HUES64 (cell line): ENCODE measurements around the gene SMYD2.

Experiments
- H3K27ac ChIP-seq: 2 replicates; pipeline ENCODE4 v1.7.0; 2013; ENCODE audit warnings: low read depth, low read length, inconsistent platforms
- H3K27me3 ChIP-seq: 2 replicates; pipeline ENCODE4 v1.6.1; 2013; ENCODE audit warnings: mild to moderate bottlenecking, low read length; ENCODE audit not compliant: insufficient read depth
- H3K36me3 ChIP-seq: 2 replicates; pipeline ENCODE4 v1.6.1; 2013; ENCODE audit warnings: mild to moderate bottlenecking, low read length; ENCODE audit not compliant: insufficient read depth
- H3K4me1 ChIP-seq: 2 replicates; pipeline ENCODE4 v1.6.1; 2013; ENCODE audit warnings: mild to moderate bottlenecking, low read length, moderate library complexity; ENCODE audit not compliant: insufficient read depth
- H3K4me3 ChIP-seq: 2 replicates; pipeline ENCODE4 v1.5.1; 2013; ENCODE audit warnings: mild to moderate bottlenecking, low read length, moderate library complexity
- H3K9ac ChIP-seq: 2 replicates; pipeline ENCODE4 v1.6.1; 2013; ENCODE audit warnings: mild to moderate bottlenecking, low read depth, low read length
- H3K9me3 ChIP-seq: 2 replicates; pipeline ENCODE4 v1.6.1; 2013; ENCODE audit warnings: low read depth, low read length; ENCODE audit not compliant: insufficient read depth
- WGBS: fragments of 150-250, 120-280 bp; methylation state at CpG from one replicate; pipeline ENCODE4 v1.1.7; 2013; ENCODE audit warnings: missing lambda C conversion rate; 5-methylcytosine and 5-hydroxymethylcytosine counted together

SMYD2 gene

DNA sequence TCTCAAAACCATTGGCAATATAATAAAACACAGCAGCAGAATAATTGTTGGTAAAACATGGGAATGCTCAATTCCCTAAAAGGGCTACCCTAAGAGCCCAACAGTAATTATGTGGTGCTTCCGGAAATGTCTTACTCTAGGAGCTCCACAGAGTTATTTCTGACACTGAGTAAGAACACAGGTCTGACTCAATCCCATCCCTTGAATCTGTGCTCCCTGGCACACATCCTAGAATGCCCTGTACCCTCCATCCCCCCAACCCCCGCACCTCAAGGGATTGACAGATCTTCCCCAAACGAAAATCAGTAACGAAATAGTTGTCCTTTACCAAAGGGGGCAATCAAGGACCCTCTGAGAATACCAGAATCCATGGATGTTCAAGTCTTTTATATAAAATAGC lies 71.9 kb downstream of the SMYD2 start:
- Histone ChIP-seq H3K36me3 (peaks cover 69% of the 10 kb centered on the region), H3K27ac (no peak overlapping the region)
- WGBS = 93% methylated on average over 4 of the region's 4 CpGs

DNA sequence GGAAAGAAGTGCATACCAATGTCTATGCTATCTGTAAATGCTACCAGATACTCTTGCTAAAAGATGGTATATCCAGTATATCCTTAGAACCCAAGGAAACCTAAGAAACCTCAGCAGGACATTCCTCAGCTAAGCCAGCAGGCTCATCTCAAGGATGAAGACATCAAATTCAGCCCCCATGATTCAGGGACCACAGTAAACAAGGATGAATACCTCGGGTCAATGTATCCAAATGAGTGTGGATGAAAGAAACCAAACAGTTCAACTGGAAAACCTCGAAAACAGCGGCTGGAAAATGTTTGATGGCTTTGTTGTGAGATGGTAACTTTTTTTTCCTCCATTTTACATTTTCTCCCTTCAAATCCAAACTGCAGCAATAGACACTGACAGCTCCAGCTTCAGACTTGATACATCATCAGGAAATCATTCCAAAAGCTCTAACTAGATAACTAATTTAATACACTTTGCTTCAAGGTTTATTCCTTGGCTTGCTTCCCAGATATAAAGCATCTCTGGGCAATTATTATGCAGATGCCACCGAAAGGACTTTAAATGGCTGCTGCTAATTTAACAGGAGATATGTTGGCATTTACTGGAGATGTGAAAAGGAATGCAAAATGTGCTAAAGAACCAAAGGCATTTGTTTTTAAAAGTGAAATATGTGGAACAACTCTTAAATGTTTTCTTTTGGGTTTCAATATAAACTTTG lies 73.6 kb downstream of the SMYD2 start:
- WGBS = 86% methylated on average over 4 of the region's 4 CpGs
- Histone ChIP-seq H3K27ac (no peak overlapping the region), H3K4me1 (peaks cover 18% of the 10 kb centered on the region), H3K4me3 (no peak overlapping the region), H3K9ac (no peak overlapping the region), H3K9me3 (no peaks in the 10 kb centered on the region), H3K36me3 (peaks cover 74% of the 10 kb centered on the region), H3K27me3 (no peaks in the 10 kb centered on the region)

More for the DNA sequence above, 71.9 kb downstream of the SMYD2 start:
- H3K27me3 ChIP-seq = no peaks in the 10 kb centered on the region
- H3K9me3 ChIP-seq = no peaks in the 10 kb centered on the region
- H3K4me3 ChIP-seq = no peak overlapping the region
- H3K9ac ChIP-seq = no peak overlapping the region
- H3K4me1 ChIP-seq = peaks cover 24% of the 10 kb centered on the region

DNA sequence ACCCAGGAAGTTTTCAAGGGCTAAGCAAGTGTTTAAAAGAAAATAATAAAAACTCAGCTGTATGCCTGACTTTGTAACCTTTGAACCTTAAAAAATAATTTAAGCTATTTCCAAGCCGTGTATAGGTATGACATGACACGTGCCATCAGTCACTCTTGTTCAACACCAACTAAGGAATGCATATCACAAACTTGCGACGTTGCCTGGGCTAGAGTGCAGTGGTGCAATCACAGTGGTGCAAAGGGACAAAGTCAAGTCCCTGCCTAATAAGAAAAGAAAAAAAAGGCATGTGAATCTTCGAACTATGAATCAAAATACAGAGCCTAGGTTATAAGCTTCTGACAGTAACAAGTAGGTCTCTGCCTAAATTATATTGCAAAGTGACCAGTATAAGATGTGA lies 79.2 kb downstream of the SMYD2 start:
- H3K9me3 ChIP-seq = no peaks in the 10 kb centered on the region
- 98% methylated on average over 5 of the region's 5 CpGs for WGBS
- H3K27ac ChIP-seq = no peak overlapping the region
- H3K27me3 ChIP-seq = no peaks in the 10 kb centered on the region
- H3K4me3 ChIP-seq = no peak overlapping the region
- peaks cover 95% of the 10 kb centered on the region for H3K36me3 ChIP-seq
- H3K4me1 ChIP-seq = peaks cover 3% of the 10 kb centered on the region; the same call in 1 of the 2 replicates
- no peak overlapping the region for H3K9ac ChIP-seq

DNA sequence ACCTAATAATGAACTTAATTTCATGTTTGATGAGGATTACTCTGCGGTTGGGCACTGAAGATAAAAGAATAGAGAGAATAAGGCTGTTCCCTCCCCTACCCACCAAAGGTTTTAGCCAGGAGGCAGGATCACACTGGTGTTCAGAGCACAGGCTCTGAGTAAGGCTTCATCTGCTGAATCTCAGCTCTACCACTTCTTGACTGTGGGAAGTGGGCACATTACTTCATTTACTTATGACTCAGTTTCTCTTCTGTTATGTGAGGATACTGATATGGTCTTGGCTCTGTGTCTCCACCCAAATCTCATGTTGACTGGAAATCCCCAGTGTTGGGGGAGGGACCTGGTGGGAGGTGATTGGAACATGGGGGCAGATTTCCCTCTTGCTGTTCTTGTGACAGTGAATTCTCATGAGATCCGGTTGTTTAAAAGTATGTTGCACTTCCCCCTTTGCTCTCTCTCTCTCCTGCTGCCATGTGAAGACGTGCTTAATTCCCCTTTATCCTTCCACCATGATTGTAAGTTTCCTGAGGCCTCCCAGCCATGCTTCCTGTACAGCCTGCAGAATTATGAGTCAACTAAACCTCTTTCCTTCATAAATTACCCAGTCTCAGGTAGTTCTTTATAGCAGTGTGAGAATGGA lies 79.7 kb downstream of the SMYD2 start:
- H3K27me3 ChIP-seq = no peaks in the 10 kb centered on the region
- H3K4me3 ChIP-seq = no peak overlapping the region
- peaks cover 95% of the 10 kb centered on the region for H3K36me3 ChIP-seq
- H3K9me3 ChIP-seq = no peaks in the 10 kb centered on the region
- 90% methylated on average over 2 of the region's 3 CpGs for WGBS
- no peak overlapping the region for H3K27ac ChIP-seq
- H3K9ac ChIP-seq = no peak overlapping the region
- H3K4me1 ChIP-seq = no peaks in the 10 kb centered on the region

DNA sequence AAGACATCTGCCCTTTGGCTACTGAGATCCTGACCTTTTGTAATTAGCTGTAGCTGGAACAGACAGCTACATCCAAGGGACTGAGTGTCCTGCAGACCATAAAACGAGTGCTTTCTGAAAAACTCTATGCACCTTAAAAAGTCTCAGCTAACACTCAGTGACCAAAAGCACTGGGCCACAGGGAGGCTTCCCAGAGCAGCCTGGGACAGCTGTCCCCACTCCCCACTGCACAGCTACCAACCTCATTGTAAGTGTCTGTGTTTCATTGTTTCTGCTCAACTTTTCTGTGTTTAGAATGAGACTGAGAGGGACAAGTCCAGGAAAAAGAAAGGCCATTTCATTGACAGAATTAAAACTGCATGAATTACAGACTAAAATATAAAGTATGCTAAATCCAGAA lies 80.7 kb downstream of the SMYD2 start:
- H3K4me3 ChIP-seq = no peak overlapping the region
- H3K27me3 ChIP-seq = no peaks in the 10 kb centered on the region
- 90% methylated on average over 1 of the region's 1 CpG for WGBS
- no peaks in the 10 kb centered on the region for H3K9me3 ChIP-seq
- H3K36me3 ChIP-seq = peaks cover 85% of the 10 kb centered on the region
- H3K9ac ChIP-seq = no peak overlapping the region
- no peak overlapping the region for H3K27ac ChIP-seq
- H3K4me1 ChIP-seq = no peaks in the 10 kb centered on the region

DNA sequence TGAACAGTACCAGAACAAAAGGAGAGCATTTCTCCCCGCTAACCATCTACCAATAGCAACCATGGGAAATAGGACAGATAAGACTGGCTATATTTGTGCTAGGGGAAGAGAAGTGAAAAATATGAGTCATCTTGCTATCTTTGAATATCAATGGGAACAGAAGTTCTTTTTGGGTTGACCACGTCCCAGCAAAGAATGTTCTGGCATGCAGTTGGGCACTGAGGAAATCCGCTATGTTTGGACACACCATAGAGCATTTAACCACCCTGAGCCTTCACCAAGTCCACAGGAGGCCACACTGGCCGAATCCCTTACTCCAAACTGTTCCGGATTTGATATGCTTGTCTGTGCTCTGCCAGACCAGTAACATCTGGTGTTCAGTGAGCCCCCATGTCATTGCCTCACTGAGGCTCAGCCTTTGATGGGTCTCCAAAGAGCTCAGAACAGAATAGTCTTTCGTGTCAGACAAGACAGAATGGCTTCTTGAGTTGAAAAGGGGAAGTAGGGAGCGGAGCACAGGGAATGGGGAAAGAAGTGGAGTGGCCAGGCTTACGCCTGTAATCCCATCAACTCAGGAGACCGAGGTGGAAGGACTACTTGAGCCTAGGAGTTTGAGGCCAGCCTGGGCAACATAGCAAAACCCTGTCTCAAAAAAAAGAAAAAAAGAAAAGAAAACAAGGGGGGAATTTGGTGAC lies 81.4 kb downstream of the SMYD2 start:
- Histone ChIP-seq H3K27ac (no peak overlapping the region), H3K9ac (no peak overlapping the region), H3K27me3 (no peaks in the 10 kb centered on the region), H3K36me3 (peaks cover 82% of the 10 kb centered on the region), H3K9me3 (no peaks in the 10 kb centered on the region), H3K4me1 (no peaks in the 10 kb centered on the region), H3K4me3 (no peak overlapping the region)
- 90% methylated on average over 9 of the region's 9 CpGs for WGBS

DNA sequence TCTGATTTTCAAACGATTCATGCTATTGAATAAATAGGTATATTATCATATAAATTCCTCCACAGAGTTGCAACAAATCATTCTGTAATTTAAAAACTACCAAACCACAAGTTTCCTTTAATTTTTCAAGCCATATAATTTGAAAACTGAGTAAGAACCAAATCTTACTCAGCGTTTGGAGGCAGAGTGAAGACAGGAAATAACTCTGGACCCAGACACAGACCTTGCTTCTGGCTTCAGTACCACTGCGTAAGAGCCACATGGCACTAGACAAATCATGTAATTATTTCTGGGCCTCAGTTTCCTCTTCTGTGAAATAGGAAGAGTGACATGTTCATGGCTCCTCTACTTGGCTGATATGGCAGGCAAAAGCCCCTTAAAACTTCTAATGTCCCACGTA lies 82.4 kb downstream of the SMYD2 start:
- 79% methylated on average over 3 of the region's 4 CpGs for WGBS
- Histone ChIP-seq H3K4me3 (no peak overlapping the region), H3K9ac (no peak overlapping the region), H3K9me3 (no peaks in the 10 kb centered on the region), H3K36me3 (peaks cover 80% of the 10 kb centered on the region), H3K27ac (no peak overlapping the region), H3K4me1 (no peaks in the 10 kb centered on the region), H3K27me3 (no peaks in the 10 kb centered on the region)

DNA sequence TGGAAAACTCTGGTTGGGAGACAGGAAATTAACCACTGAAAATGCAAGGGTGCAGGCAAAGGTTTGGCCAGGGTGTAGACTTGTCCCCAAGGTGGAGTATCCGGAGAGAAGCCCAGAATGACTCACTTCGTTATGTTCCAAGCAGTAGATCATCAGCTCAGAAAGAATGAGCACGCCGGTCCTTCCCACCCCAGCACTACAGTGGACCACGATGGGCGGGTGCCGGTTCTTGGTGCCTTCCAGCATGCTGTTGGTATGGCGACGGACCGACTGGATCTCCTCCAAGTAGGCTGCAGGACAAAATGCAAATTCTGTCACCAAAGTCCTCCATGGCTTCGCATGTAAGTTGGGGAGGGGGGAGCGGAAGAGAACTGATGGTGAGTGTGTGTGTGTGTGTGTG lies 83.4 kb downstream of the SMYD2 start:
- H3K4me3 ChIP-seq = no peak overlapping the region
- peaks cover 85% of the 10 kb centered on the region for H3K36me3 ChIP-seq
- no peaks in the 10 kb centered on the region for H3K27me3 ChIP-seq
- WGBS = 95% methylated on average over 12 of the region's 12 CpGs
- no peak overlapping the region for H3K9ac ChIP-seq
- H3K4me1 ChIP-seq = no peaks in the 10 kb centered on the region
- no peak overlapping the region for H3K27ac ChIP-seq
- no peaks in the 10 kb centered on the region for H3K9me3 ChIP-seq

DNA sequence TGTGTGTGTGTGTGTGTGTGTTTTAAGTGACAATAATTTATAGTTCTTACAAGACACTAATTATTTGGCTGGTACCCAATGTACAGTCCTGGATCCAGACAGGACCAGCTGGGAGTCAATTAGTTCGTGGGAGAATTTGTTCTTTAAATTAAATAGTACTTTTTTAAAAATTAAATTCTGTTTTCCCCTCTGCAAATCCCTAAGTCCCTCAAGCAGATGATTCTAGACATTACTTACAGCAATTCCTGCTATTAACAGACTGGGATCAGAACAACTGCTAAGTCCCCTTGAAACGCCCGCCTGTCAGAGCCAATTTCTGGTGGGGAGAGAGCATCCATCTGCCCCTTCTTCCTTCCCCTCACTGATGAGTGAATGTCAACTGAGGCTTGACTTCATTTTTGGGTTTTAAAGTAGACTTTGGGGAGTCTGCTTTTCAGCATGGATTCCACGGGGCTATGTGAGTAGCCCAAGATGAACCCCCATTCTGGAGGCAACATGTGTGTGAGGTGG lies 83.9 kb downstream of the SMYD2 start:
- H3K9me3 ChIP-seq = no peaks in the 10 kb centered on the region
- peaks cover 85% of the 10 kb centered on the region for H3K36me3 ChIP-seq
- H3K4me1 ChIP-seq = no peaks in the 10 kb centered on the region
- no peaks in the 10 kb centered on the region for H3K27me3 ChIP-seq
- no peak overlapping the region for H3K27ac ChIP-seq
- no peak overlapping the region for H3K9ac ChIP-seq
- 94% methylated on average over 4 of the region's 4 CpGs for WGBS
- no peak overlapping the region for H3K4me3 ChIP-seq

DNA sequence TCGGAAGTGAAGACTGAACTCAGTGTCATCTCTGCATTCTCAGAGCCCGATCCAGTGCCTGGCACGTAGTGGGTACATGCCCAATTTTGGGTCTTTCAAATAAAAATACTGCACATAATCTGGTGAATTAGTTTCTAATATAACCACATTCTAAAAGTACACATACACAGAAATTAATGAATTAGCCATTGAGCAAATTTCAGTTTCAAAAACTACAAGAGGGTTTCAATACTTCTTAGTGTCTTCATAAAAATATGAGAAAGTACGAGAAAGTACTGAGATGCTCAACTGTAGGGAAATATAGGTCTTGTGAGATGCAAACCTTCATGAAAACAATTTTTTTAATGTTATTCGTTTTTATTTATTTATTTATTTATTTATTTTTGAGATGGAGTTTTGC lies 86.9 kb downstream of the SMYD2 start:
- H3K9ac ChIP-seq = no peak overlapping the region
- H3K4me1 ChIP-seq = no peaks in the 10 kb centered on the region; the same call in 1 of the 2 replicates
- peaks cover 82% of the 10 kb centered on the region for H3K36me3 ChIP-seq
- H3K27me3 ChIP-seq = no peaks in the 10 kb centered on the region
- no peaks in the 10 kb centered on the region for H3K9me3 ChIP-seq
- WGBS = 96% methylated on average over 4 of the region's 5 CpGs
- no peak overlapping the region for H3K4me3 ChIP-seq
- no peak overlapping the region for H3K27ac ChIP-seq

DNA sequence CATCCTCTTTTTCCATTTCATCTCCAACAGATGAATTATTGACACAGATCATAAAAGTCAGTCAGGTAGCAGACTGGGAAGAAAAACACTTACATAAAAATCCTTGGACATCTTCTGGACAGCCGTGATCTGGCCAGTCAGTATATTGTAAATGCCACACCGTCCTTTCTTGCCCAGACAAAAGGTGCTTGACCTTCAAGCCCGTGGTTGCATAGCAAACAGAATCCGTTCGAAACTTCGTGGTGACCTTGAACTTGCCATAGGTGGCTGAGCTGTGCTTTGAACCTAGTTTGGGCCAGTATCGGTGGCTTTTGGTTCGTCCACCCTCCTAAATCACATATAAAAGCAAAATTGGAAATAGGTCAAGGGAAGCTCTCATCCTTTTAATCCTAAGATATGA lies 88.4 kb downstream of the SMYD2 start:
- no peak overlapping the region for H3K27ac ChIP-seq
- no peaks in the 10 kb centered on the region for H3K9me3 ChIP-seq
- no peaks in the 10 kb centered on the region; the same call in 1 of the 2 replicates for H3K4me1 ChIP-seq
- H3K4me3 ChIP-seq = no peak overlapping the region
- H3K27me3 ChIP-seq = no peaks in the 10 kb centered on the region
- H3K9ac ChIP-seq = no peak overlapping the region
- H3K36me3 ChIP-seq = peaks cover 78% of the 10 kb centered on the region
- 97% methylated on average over 8 of the region's 8 CpGs for WGBS
